NCI-H1092 treated with DMSO at 0.1 percent for 48 hours (cell line): Measurements from ENCODE around the gene DHCR7.

Experiments used
- DNase-seq: peaks from one replicate; lab custom pipeline; 2025; lab: John Stamatoyannopoulos, UW

Gene DHCR7

GRCh38 chr11:71410363-71410966 lies 37.7 kb downstream of the DHCR7 start:
- no peak for DNase-seq

GRCh38 chr11:71408826-71409225 lies 39.4 kb downstream of the DHCR7 start:
- no peak for DNase-seq

GRCh38 chr11:71407356-71407755 lies 40.8 kb downstream of the DHCR7 start:
- DNase-seq: no peak

GRCh38 chr11:71406681-71407080 lies 41.5 kb downstream of the DHCR7 start:
- DNase-seq: peak; percentile 34

GRCh38 chr11:71404209-71404608 lies 44.0 kb downstream of the DHCR7 start:
- no peak for DNase-seq

GRCh38 chr11:71402878-71403277 lies 45.3 kb downstream of the DHCR7 start:
- DNase-seq: no peak

- DNase-seq: no peak
Measured at GRCh38 chr11:71400216-71400615, 48.0 kb downstream of the DHCR7 start.

- DNase-seq: no peak
Measured at GRCh38 chr11:71399341-71399740, 48.9 kb downstream of the DHCR7 start.

- no peak for DNase-seq
Measured at GRCh38 chr11:71397961-71398360, 50.2 kb downstream of the DHCR7 start.

GRCh38 chr11:71397331-71397860 lies 50.8 kb downstream of the DHCR7 start:
- peak; percentile 55 for DNase-seq

- peak; percentile 74 for DNase-seq
Measured at GRCh38 chr11:71396548-71397123, 51.6 kb downstream of the DHCR7 start.

GRCh38 chr11:71395774-71396173 lies 52.4 kb downstream of the DHCR7 start:
- no peak for DNase-seq

GRCh38 chr11:71395263-71395560 lies 53.0 kb downstream of the DHCR7 start:
- no peak for DNase-seq

GRCh38 chr11:71393283-71393682 lies 54.9 kb downstream of the DHCR7 start:
- DNase-seq: no peak

- DNase-seq: peak; percentile 14
Measured at GRCh38 chr11:71391796-71392195, 56.4 kb downstream of the DHCR7 start.

- no peak for DNase-seq
Measured at GRCh38 chr11:71391352-71391751, 56.8 kb downstream of the DHCR7 start.

GRCh38 chr11:71388637-71389235 lies 59.5 kb downstream of the DHCR7 start:
- no peak for DNase-seq

- no peak for DNase-seq
Measured at GRCh38 chr11:71387784-71388636, 60.2 kb downstream of the DHCR7 start.

GRCh38 chr11:71387200-71387599 lies 61.0 kb downstream of the DHCR7 start:
- no peak for DNase-seq

GRCh38 chr11:71386202-71386601 lies 62.0 kb downstream of the DHCR7 start:
- no peak for DNase-seq

- no peak for DNase-seq
Measured at GRCh38 chr11:71385091-71385490, 63.1 kb downstream of the DHCR7 start.

GRCh38 chr11:71384561-71384960 lies 63.6 kb downstream of the DHCR7 start:
- DNase-seq: no peak
